LNCaP clone FGC (cell line): Measurements from ENCODE around the gene FADS1.

ENCODE experiments used
- DNase-seq: peaks from one replicate; pipeline ENCODE4 v3.0.0-alpha.2; 2011; ENCODE audit warnings: low read depth
- H3K4me3 ChIP-seq: 2 replicates; pipeline ENCODE4 v1.5.1; 2011; ENCODE audit warnings: mild to moderate bottlenecking, low read depth, low read length, control low read depth
- CTCF ChIP-seq: IDR thresholded peaks from 2 replicates; pipeline ENCODE4 v1.5.1; 2012; ENCODE audit warnings: mild to moderate bottlenecking; ENCODE audit not compliant: control insufficient read depth, insufficient read depth; ENCODE audit errors: extremely low read depth

The FADS1 gene

DNA sequence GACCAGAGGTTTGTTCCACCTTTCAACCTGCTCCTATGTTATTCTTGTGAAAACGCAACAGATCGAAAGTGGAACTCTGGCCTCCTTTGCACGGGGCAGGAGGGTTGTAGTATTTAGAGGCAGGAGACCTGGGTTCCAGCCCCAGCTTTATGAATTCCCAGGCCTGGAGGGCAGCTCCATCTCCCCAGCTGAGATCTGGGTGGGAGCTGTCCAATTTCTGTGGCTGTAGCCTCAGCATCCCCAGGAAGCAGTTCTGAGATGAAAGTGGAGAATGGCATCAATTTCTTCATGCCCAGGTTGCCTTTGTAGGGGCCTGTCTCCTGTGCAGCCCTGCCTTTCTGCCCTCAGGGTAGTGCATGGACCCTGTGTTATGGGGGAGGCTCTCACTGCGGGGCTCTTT is 15.4 kb upstream of the FADS1 start:
- TF ChIP-seq CTCF, result no peak
- no peak for DNase-seq
- no peak overlapping the region for H3K4me3 ChIP-seq

GRCh38 chr11:61830237-61831105 is 13.7 kb upstream of the FADS1 start:
- TF ChIP-seq CTCF, result no peak
- peak overlapping the region; percentile 90 for H3K4me3 ChIP-seq
- peak; percentile 78 for DNase-seq

- TF ChIP-seq CTCF, result no peak
- H3K4me3 ChIP-seq, result peak overlapping the region; percentile 90
- no peak for DNase-seq
These were observed 13.0 kb upstream of the FADS1 start for GRCh38 chr11:61829806-61830205.

DNA sequence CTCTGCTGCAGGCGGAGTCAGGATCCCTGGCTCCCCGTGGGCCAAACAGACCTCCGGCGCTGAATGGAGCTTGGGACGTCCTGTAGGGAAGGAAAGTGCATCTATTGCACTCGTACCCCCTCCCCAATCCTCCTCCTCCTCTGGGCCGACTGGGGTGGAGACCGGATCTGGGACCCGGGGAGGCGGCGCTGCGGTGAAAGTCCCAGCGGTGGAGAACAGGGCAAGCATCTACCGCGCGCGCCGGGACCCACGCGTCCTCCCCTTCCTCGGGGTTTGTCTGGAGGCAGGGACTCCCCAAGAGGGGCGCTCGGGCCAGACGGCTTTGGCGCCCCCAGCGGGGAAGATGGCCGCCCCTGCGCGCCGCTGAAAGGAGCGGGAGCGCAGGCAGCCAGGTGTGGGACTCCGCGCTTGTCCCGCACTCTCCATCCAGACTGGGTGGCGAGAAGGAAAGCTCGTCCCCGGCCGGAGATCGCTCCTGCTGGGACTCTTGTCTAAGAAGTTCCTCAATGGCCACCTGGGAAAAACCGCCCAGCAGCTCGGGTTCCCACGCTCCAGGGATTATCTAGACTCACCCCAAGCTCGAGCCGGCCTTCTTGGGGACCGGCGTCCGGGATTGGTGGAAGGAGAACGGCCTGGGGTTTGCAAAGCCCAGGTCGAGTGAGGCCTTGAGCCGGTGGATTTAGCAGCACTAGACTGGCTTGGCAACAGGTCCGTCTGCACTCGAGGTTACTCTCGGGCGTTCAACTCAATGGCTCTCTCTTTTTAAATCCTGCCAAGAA is 12.0 kb upstream of the FADS1 start:
- DNase-seq, result no peak
- H3K4me3 ChIP-seq, result peak overlapping the region; percentile 90
- peak; percentile 59 for TF ChIP-seq CTCF

DNA sequence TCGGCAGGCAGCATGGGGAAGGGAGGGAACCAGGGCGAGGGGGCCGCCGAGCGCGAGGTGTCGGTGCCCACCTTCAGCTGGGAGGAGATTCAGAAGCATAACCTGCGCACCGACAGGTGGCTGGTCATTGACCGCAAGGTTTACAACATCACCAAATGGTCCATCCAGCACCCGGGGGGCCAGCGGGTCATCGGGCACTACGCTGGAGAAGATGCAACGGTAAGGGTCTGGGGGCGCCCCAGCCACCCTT is 11.5 kb upstream of the FADS1 start:
- peak overlapping the region; percentile 90 for H3K4me3 ChIP-seq
- DNase-seq, result no peak
- TF ChIP-seq CTCF, result no peak

DNA sequence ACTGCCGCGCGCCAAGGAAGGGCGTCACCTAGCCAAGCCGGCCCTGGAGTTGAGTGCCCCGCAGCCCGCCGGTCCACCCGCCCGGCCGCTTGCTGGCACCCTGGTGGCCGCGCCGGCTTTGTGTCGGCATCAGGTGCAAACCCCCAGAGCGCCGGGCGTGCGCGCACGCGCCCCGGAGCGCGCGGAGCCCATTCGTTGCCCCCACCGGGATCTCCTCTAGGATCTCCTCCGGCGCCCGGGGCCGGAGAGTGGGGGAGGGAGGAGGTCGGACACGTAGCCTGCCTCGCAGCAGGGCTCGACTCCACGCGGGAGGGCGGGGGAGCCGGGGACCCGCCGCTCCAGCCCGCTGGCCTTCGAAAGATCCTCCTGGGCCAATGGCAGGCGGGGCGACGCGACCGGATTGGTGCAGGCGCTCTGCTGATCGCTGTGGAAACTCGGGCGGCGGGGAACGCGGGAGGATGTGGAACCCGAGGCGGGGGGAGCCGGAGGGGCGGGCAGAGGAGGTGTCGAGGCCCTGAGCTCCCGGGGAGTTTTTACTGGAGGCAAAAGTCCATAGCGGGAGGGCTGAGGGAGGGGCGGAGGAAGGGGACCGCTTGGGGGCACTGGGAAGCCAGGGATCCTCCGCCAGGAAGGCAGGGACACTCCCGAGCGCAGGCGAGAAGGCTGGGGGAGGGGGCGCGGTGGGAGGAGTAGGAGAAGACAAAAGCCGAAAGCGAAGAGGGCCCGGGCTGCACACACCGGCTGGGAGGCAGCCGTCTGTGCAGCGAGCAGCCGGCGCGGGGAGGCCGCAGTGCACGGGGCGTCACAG is 11.0 kb upstream of the FADS1 start, which contains the start of gene FADS2:
Gene FADS2, plus strand, starts transcription at position 730 of the 808 bp plus-strand sequence. CDS start 91 bp downstream, outside the sequence.
- peak; percentile 87 for DNase-seq
- H3K4me3 ChIP-seq, result peak within 1 kb of the TSS; percentile 90
- TF ChIP-seq CTCF, result 0 out of 2 replicates have a peak, but pooled peaks have one; percentile 13
